Neural progenitor cell (in vitro differentiated cells): ENCODE results near the gene EXOG. TPM values are rescaled to one million over a fixed set of nuclear protein-coding genes. Genes with fewer than 3 reads are reported as not detected.

Experiments used
- DNase-seq: peaks from one replicate; pipeline ENCODE4 v3.0.0-alpha.2; 2016; ENCODE audit warnings: low spot score
- H2AFZ ChIP-seq: fragments of 200-600 bp; sonication (generic); replicated peaks from 2 replicates; pipeline ENCODE4 v1.6.1; 2016; ENCODE audit warnings: antibody characterized with exemption
- H3F3A ChIP-seq: fragments of 200-600 bp; sonication (generic); 2 replicates; pipeline ENCODE4 v1.6.1; 2016; ENCODE audit warnings: antibody characterized with exemption, low read depth
- H3K27ac ChIP-seq: fragments of 200-600 bp; sonication (generic); 2 replicates; pipeline ENCODE4 v1.5.1; 2016; ENCODE audit warnings: mild to moderate bottlenecking
- H3K27me3 ChIP-seq: fragments of 200-600 bp; sonication (generic); 2 replicates; pipeline ENCODE4 v1.6.1; 2016; ENCODE audit warnings: mild to moderate bottlenecking, moderate library complexity
- H3K36me3 ChIP-seq: fragments of 200-600 bp; sonication (generic); 2 replicates; pipeline ENCODE4 v1.5.1; 2016
- H3K4me1 ChIP-seq: fragments of 200-600 bp; sonication (generic); 2 replicates; pipeline ENCODE4 v1.6.1; 2016; ENCODE audit warnings: mixed run types
- H3K4me2 ChIP-seq: fragments of 200-600 bp; sonication (generic); 2 replicates; pipeline ENCODE4 v1.6.1; 2016
- H3K4me3 ChIP-seq: fragments of 200-600 bp; sonication (generic); 2 replicates; pipeline ENCODE4 v1.5.1; 2016
- H3K79me2 ChIP-seq: fragments of 200-600 bp; sonication (generic); 2 replicates; pipeline ENCODE4 v1.6.1; 2016; ENCODE audit warnings: low read depth
- H3K9ac ChIP-seq: fragments of 200-600 bp; sonication (generic); 2 replicates; pipeline ENCODE4 v1.6.1; 2016
- H3K9me3 ChIP-seq: fragments of 200-600 bp; sonication (generic); 2 replicates; pipeline ENCODE4 v1.5.1; 2016; ENCODE audit warnings: low read depth
- H4K20me1 ChIP-seq: fragments of 200-600 bp; sonication (generic); 2 replicates; pipeline ENCODE4 v1.6.1; 2016; ENCODE audit warnings: low read depth
- H3K27ac Mint-ChIP-seq: 3 replicates; pipeline ENCODE4 v1.8.0; 2021; ENCODE audit warnings: mixed read lengths
- H3K27me3 Mint-ChIP-seq: 2 replicates; pipeline ENCODE4 v1.8.0; 2022; ENCODE audit warnings: low read depth, mild to moderate bottlenecking, inconsistent platforms, moderate library complexity, mixed read lengths; ENCODE audit not compliant: insufficient read depth
- H3K36me3 Mint-ChIP-seq: 3 replicates; pipeline ENCODE4 v1.8.0; 2021; ENCODE audit warnings: mixed read lengths
- H3K4me1 Mint-ChIP-seq: 3 replicates; pipeline ENCODE4 v1.8.0; 2021; ENCODE audit warnings: mixed read lengths
- H3K4me3 Mint-ChIP-seq: 3 replicates; pipeline ENCODE4 v1.8.0; 2021; ENCODE audit warnings: mild to moderate bottlenecking, moderate library complexity, mixed read lengths
- H3K9me3 Mint-ChIP-seq: 3 replicates; pipeline ENCODE4 v1.8.0; 2020; ENCODE audit warnings: mixed read lengths
- CTCF ChIP-seq: fragments of 200-600 bp; sonication (generic); IDR thresholded peaks from 2 replicates; pipeline ENCODE4 v1.5.1; 2017; ENCODE audit warnings: antibody characterized with exemption, mild to moderate bottlenecking
- EZH2 ChIP-seq: fragments of 200-600 bp; sonication (generic); IDR thresholded peaks from 2 replicates; pipeline ENCODE4 v1.6.1; 2017; ENCODE audit warnings: antibody characterized with exemption, mild to moderate bottlenecking, moderate library complexity
- EZH2phosphoT487 ChIP-seq: fragments of 200-600 bp; sonication (generic); IDR thresholded peaks from 2 replicates; pipeline ENCODE4 v1.6.1; 2017; ENCODE audit warnings: antibody characterized with exemption
- total RNA-seq: library from RNA; depleted of rRNA; stranded (reverse); fragments of >200 nt; gene quantifications from 2 replicates; pipeline ENCODE4 v1.2.3, GENCODE V29; 2015; ENCODE audit warnings: low replicate concordance

EXOG gene
- total RNA-seq, 1 donor from 2014 or later: 11.6 TPM

- Histone ChIP-seq H3K27ac (no peak overlapping the region), H3K9me3 (peaks cover 10% of the 10 kb centered on the region), H3F3A (no peaks in the 10 kb centered on the region), H3K4me2 (no peak overlapping the region), H3K9ac (no peak overlapping the region), H2AFZ (no peak overlapping the region), H3K36me3 (no peaks in the 10 kb centered on the region), H3K27me3 (no peaks in the 10 kb centered on the region), H3K4me1 (no peaks in the 10 kb centered on the region), H3K4me3 (no peak overlapping the region), H4K20me1 (peaks cover 52% of the 10 kb centered on the region), H3K79me2 (peaks cover 100% of the 10 kb centered on the region)
- peaks cover 3% of the 10 kb centered on the region for H3K4me1 Mint-ChIP-seq
- peaks cover 41% of the 10 kb centered on the region for H3K36me3 Mint-ChIP-seq
- no peak overlapping the region for H3K4me3 Mint-ChIP-seq
- H3K27ac Mint-ChIP-seq: no peak overlapping the region
- peaks cover 3% of the 10 kb centered on the region for H3K27me3 Mint-ChIP-seq
- H3K9me3 Mint-ChIP-seq: peaks cover 53% of the 10 kb centered on the region
- TF ChIP-seq EZH2phosphoT487: no peak
- TF ChIP-seq EZH2: no peak
- TF ChIP-seq CTCF: no peak
- DNase-seq: no peak
Measured at GRCh38 chr3:38471260-38471857, 24.8 kb upstream of the EXOG start.

GRCh38 chr3:38472342-38472741, 23.8 kb upstream of the EXOG start:
- DNase-seq: no peak
- peaks cover 47% of the 10 kb centered on the region for H3K9me3 Mint-ChIP-seq
- Histone ChIP-seq H3K36me3 (no peaks in the 10 kb centered on the region), H3K27me3 (no peaks in the 10 kb centered on the region), H4K20me1 (peaks cover 61% of the 10 kb centered on the region), H3K4me1 (no peaks in the 10 kb centered on the region), H3K9ac (no peak overlapping the region), H3K79me2 (peaks cover 100% of the 10 kb centered on the region), H3K4me2 (no peak overlapping the region), H3K27ac (no peak overlapping the region), H3K9me3 (peaks cover 10% of the 10 kb centered on the region), H3K4me3 (no peak overlapping the region), H2AFZ (no peak overlapping the region), H3F3A (no peaks in the 10 kb centered on the region)
- H3K27ac Mint-ChIP-seq: no peak overlapping the region
- H3K4me3 Mint-ChIP-seq: no peak overlapping the region
- H3K36me3 Mint-ChIP-seq: peaks cover 37% of the 10 kb centered on the region
- peaks cover 3% of the 10 kb centered on the region for H3K4me1 Mint-ChIP-seq
- no peak for TF ChIP-seq CTCF
- no peak for TF ChIP-seq EZH2phosphoT487
- TF ChIP-seq EZH2: no peak
- peaks cover 3% of the 10 kb centered on the region for H3K27me3 Mint-ChIP-seq

GRCh38 chr3:38473229-38473628, 22.9 kb upstream of the EXOG start:
- H3K36me3 Mint-ChIP-seq: peaks cover 36% of the 10 kb centered on the region
- H3K9ac ChIP-seq: no peak overlapping the region
- no peaks in the 10 kb centered on the region for H3K27me3 ChIP-seq
- no peak overlapping the region for H3K27ac ChIP-seq
- no peaks in the 10 kb centered on the region for H3F3A ChIP-seq
- H3K4me1 Mint-ChIP-seq: peaks cover 3% of the 10 kb centered on the region
- H3K4me3 ChIP-seq: no peak overlapping the region
- no peak overlapping the region for H3K27ac Mint-ChIP-seq
- H4K20me1 ChIP-seq: peaks cover 68% of the 10 kb centered on the region
- peaks cover 3% of the 10 kb centered on the region for H3K27me3 Mint-ChIP-seq
- H3K36me3 ChIP-seq: no peaks in the 10 kb centered on the region
- no peak for DNase-seq
- peaks cover 43% of the 10 kb centered on the region for H3K9me3 Mint-ChIP-seq
- no peak overlapping the region for H2AFZ ChIP-seq
- H3K9me3 ChIP-seq: peaks cover 10% of the 10 kb centered on the region
- H3K4me2 ChIP-seq: no peak overlapping the region
- no peaks in the 10 kb centered on the region for H3K4me1 ChIP-seq
- H3K4me3 Mint-ChIP-seq: no peak overlapping the region
- TF ChIP-seq CTCF: no peak
- TF ChIP-seq EZH2phosphoT487: no peak
- TF ChIP-seq EZH2: no peak
- peaks cover 94% of the 10 kb centered on the region for H3K79me2 ChIP-seq
